Measurements from ENCODE around the gene UBA7. TPM values are rescaled to one million over a fixed set of nuclear protein-coding genes. Genes with fewer than 3 reads are reported as not detected.

The UBA7 gene
- total RNA-seq, 2 experiments from 2014 or later = 208 to 213 TPM

DNA sequence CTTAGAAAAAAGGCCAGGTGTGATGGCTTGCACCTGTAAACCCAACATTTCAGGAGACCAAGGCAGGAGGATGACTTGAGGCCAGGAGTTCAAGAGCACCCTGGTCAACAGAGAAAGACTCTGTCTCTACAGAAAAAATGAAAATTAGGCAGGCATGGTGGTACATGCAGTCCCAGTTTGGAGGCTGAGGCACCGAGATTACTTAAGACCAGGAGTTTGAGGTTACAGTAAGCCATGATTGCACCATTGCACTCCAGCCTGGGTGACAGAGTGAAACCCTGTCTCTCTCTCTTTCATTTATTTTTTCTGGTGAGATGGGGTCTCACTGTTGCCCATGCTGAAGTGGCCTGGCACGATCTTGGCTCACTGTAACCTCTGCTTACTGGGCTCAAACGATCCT lies 52.1 kb downstream of the UBA7 start:
- Mint-ChIP-seq H3K36me3 (ENCODE audit: low read depth) (peaks cover 33% of the 10 kb centered on the region), H3K27ac (no peak overlapping the region), H3K9me3 (no peaks in the 10 kb centered on the region), H3K4me3 (no peak overlapping the region), H3K4me1 (ENCODE audit: low read depth) (peaks cover 29% of the 10 kb centered on the region), H3K27me3 (no peaks in the 10 kb centered on the region)
- CTCF ChIA-PET = no interaction called here
- H3K4me3 ChIP-seq (ENCODE audit: low read length) = no peak overlapping the region
- H3K9me3 ChIP-seq (ENCODE audit: control insufficient read depth in 1 of 2, insufficient read depth in 1 of 2, low read length in 2 of 2) = no peaks in the 10 kb centered on the region
- TF ChIP-seq, protein P1, sequence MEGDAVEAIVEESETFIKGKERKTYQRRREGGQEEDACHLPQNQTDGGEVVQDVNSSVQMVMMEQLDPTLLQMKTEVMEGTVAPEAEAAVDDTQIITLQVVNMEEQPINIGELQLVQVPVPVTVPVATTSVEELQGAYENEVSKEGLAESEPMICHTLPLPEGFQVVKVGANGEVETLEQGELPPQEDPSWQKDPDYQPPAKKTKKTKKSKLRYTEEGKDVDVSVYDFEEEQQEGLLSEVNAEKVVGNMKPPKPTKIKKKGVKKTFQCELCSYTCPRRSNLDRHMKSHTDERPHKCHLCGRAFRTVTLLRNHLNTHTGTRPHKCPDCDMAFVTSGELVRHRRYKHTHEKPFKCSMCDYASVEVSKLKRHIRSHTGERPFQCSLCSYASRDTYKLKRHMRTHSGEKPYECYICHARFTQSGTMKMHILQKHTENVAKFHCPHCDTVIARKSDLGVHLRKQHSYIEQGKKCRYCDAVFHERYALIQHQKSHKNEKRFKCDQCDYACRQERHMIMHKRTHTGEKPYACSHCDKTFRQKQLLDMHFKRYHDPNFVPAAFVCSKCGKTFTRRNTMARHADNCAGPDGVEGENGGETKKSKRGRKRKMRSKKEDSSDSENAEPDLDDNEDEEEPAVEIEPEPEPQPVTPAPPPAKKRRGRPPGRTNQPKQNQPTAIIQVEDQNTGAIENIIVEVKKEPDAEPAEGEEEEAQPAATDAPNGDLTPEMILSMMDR (IDR thresholded peaks at IDR 0.05) = no peak
- POLR2A ChIA-PET = no interaction called here
- H3K27me3 ChIP-seq (ENCODE audit: control insufficient read depth in 1 of 2, insufficient read depth in 2 of 2, low read length in 2 of 2) = no peaks in the 10 kb centered on the region
- peaks cover 3% of the 10 kb centered on the region for H3K4me1 ChIP-seq (ENCODE audit: insufficient read depth, low read length)
- H3K36me3 ChIP-seq (ENCODE audit: insufficient read depth, low read length) = peaks cover 14% of the 10 kb centered on the region
- no peak overlapping the region for H3K27ac ChIP-seq (ENCODE audit: low read depth in 1 of 2, low read length in 2 of 2)
- no peak for ATAC-seq (ENCODE audit: poor library complexity)
- no peak for DNase-seq
- intact Hi-C loops (cut with DNase I, micrococcal nuclease) = no loop called here

DNA sequence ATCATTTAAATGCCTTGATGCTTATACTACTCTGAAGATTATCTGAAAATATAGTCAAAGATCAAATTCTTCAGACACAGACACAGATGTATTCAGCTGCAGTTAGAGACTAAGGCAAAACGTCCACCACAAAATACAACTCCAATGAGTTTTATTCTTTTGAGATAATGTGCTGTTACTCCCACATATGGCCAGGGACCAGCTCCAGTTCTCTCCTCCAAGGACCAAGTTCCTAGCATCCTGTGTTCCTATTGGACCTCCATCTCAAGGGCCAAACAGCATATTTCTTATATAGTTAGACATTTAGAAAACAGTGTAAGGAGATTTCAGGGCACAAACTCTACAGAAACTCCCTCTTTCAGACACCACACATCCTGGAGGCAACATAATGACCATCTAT lies 54.5 kb downstream of the UBA7 start:
- Mint-ChIP-seq H3K27me3 (no peaks in the 10 kb centered on the region), H3K36me3 (ENCODE audit: low read depth) (peaks cover 27% of the 10 kb centered on the region), H3K4me1 (ENCODE audit: low read depth) (peaks cover 40% of the 10 kb centered on the region), H3K9me3 (no peaks in the 10 kb centered on the region), H3K4me3 (no peak overlapping the region), H3K27ac (no peak overlapping the region)
- ATAC-seq (ENCODE audit: poor library complexity) (no peak), DNase-seq (no peak)
- H3K9me3 ChIP-seq (ENCODE audit: control insufficient read depth in 1 of 2, insufficient read depth in 1 of 2, low read length in 2 of 2) = no peaks in the 10 kb centered on the region
- H3K27me3 ChIP-seq (ENCODE audit: control insufficient read depth in 1 of 2, insufficient read depth in 2 of 2, low read length in 2 of 2) = no peaks in the 10 kb centered on the region
- no peak overlapping the region for H3K27ac ChIP-seq (ENCODE audit: low read depth in 1 of 2, low read length in 2 of 2)
- TF ChIP-seq, protein P1 (IDR thresholded peaks at IDR 0.05) = no peak
- no peak overlapping the region for H3K4me3 ChIP-seq (ENCODE audit: low read length)
- intact Hi-C loops (cut with DNase I, micrococcal nuclease) = no loop called here
- H3K36me3 ChIP-seq (ENCODE audit: insufficient read depth, low read length) = peaks cover 14% of the 10 kb centered on the region
- H3K4me1 ChIP-seq (ENCODE audit: insufficient read depth, low read length) = peaks cover 3% of the 10 kb centered on the region
- POLR2A ChIA-PET = interaction anchor here (0.8 kb wide), 1 partner anchor 27 kb away, joined by 3 read pairs; the partner anchor contains the start of gene IP6K1
- CTCF ChIA-PET = no interaction called here

DNA sequence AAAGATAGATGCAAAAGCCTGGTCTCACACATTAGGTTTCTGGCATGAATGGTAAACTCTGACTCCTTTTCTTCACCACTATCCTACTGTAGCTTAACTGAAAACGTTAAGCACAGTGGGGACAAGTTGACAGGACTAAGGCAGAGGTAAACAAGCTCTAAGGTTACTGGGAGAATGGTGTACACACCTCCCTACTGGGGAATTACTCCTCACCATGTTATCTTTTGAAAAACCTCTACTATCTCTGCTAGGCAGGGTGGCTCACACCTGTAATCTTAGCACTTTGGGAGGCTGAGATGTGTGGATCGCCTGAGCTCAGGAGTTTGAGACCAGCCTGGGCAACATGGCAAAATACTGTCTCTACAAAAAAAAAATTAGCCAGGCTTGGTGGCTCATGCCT lies 56.6 kb downstream of the UBA7 start:
- ChIA-PET CTCF (no interaction called here), POLR2A (interaction anchor here (0.9 kb wide), 1 partner anchor 13 kb away, joined by 3 read pairs; no protein-coding TSS in a partner anchor)
- Mint-ChIP-seq H3K27ac (no peak overlapping the region), H3K9me3 (no peaks in the 10 kb centered on the region), H3K4me3 (no peak overlapping the region), H3K4me1 (ENCODE audit: low read depth) (peaks cover 52% of the 10 kb centered on the region), H3K27me3 (no peaks in the 10 kb centered on the region), H3K36me3 (ENCODE audit: low read depth) (peaks cover 34% of the 10 kb centered on the region)
- Histone ChIP-seq H3K36me3 (ENCODE audit: insufficient read depth, low read length) (peaks cover 11% of the 10 kb centered on the region), H3K27me3 (ENCODE audit: control insufficient read depth in 1 of 2, insufficient read depth in 2 of 2, low read length in 2 of 2) (no peaks in the 10 kb centered on the region), H3K27ac (ENCODE audit: low read depth in 1 of 2, low read length in 2 of 2) (no peak overlapping the region), H3K4me1 (ENCODE audit: insufficient read depth, low read length) (peaks cover 3% of the 10 kb centered on the region), H3K4me3 (ENCODE audit: low read length) (no peak overlapping the region), H3K9me3 (ENCODE audit: control insufficient read depth in 1 of 2, insufficient read depth in 1 of 2, low read length in 2 of 2) (no peaks in the 10 kb centered on the region)
- DNase-seq (no peak), ATAC-seq (ENCODE audit: poor library complexity) (no peak)
- TF ChIP-seq, protein P1 (IDR thresholded peaks at IDR 0.05) = no peak
- intact Hi-C loops (cut with DNase I, micrococcal nuclease) = no loop called here
